Fibroblast of mammary gland (primary cell): ENCODE data around the gene SNAPC3.
"Not testable (repeated sequence)": the region's sequence is repeated elsewhere in the genome, so short reads cannot be mapped to it uniquely, and the experiment has no call there.

ENCODE experiments used
- DNase-seq: peaks from one replicate; pipeline ENCODE4 v3.0.0-alpha.2; 2010; ENCODE audit warnings: low read depth
- H3K4me3 ChIP-seq: 2 replicates; pipeline ENCODE4 v1.5.1; 2011; ENCODE audit warnings: low read depth, mild to moderate bottlenecking, low read length, moderate library complexity; ENCODE audit not compliant: control insufficient read depth
- CTCF ChIP-seq: conservative IDR thresholded peaks from 2 replicates; pipeline ENCODE4 v1.5.1; 2011; ENCODE audit warnings: low read depth, low read length, inconsistent platforms; ENCODE audit not compliant: control insufficient read depth, insufficient read depth

The SNAPC3 gene

DNA sequence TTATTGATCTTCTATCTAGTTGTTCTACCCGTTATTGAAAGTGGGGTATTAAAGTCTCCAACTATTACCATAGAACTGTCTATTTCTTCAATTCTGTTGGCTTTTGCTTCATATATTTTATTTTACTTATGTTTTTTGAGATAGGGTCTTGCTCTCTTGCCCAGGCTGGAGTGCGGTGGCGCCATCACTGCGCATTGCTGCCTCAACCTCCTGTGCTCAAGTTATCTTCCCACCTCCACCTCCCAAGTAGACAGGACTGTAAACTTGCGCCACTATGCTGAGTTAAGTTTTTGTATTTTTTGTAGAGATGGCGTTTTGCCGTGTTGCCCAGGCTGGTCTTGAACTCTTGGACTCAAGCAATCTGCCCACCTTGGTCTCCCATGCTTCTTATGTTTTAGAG, 16.2 kb downstream of the SNAPC3 start:
- TF ChIP-seq CTCF, result no peak
- no peak for DNase-seq
- no peak overlapping the region for H3K4me3 ChIP-seq

- not testable (repeated sequence) for DNase-seq, H3K4me3 ChIP-seq
Observed at GRCh38 chr9:15441841-15442240, 19.2 kb downstream of the SNAPC3 start.

- DNase-seq, H3K4me3 ChIP-seq: not testable (repeated sequence)
Observed at GRCh38 chr9:15442264-15442663, 19.6 kb downstream of the SNAPC3 start.

DNA sequence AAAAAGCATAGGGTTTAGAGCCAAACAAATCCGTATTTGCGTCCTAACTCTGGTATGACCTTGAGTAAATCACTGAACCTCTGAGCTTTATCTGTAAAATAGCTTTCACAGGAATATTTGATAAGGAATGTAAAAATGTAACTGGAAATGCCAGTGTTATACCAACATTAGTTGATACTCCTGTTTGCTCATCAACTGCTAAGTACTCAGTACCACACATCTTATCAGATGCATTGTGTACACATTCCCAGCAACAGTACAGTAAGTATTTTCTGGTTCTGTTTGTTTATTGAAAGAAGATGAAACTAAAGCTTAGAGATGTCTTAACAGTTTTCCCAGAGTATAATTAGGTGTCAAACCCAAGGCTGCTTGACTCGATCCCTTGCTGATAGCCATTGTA, 21.5 kb downstream of the SNAPC3 start:
- TF ChIP-seq CTCF, result no peak
- DNase-seq, result no peak
- H3K4me3 ChIP-seq, result no peak overlapping the region

GRCh38 chr9:15453956-15454355, 31.3 kb downstream of the SNAPC3 start:
- no peak for DNase-seq
- H3K4me3 ChIP-seq, result no peak overlapping the region
- no peak for TF ChIP-seq CTCF

GRCh38 chr9:15461056-15461455, 38.4 kb downstream of the SNAPC3 start:
- no peak for DNase-seq
- H3K4me3 ChIP-seq, result no peak overlapping the region
- TF ChIP-seq CTCF, result no peak

DNA sequence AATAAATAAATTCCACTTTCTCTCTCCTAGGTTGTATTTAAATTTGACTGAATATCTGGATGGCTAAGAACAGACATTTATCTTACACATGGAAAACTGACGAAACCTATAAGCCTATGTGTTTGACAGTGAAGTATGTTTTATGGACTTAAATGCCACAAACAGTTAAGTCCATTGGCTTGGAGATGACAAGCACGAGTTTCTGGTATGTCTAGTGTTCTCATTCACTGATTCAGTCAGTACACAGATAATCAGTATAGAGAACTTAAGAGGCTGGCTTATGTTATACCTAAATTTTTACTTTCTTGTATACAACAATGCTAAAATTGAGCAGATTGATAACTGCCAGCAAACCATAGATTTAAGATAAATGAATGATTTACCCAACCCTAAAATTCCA, 38.9 kb downstream of the SNAPC3 start:
- H3K4me3 ChIP-seq, result no peak overlapping the region
- no peak for TF ChIP-seq CTCF
- no peak for DNase-seq

DNA sequence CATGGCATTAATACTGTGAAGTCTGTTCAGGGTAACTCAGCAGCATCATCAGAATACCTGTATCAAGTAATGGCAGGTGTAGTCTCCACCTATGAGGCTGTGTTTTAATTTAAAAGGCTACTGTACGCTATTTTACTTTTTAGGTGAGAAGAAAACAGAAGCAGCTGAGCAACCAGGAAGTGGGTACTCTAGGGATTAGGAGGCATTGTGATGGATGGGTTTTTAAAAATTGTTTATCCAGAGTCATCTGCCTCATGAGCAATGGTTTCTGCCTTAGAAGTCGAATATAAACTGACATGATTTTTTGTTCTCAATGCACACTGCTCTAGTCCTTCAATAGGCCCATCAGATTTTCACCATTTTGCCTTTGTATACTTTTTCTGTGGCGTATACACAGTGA, 45.5 kb downstream of the SNAPC3 start:
- no peak for TF ChIP-seq CTCF
- no peak overlapping the region for H3K4me3 ChIP-seq
- DNase-seq, result peak; percentile 19
